ENCODE results near the gene ZCWPW2. TPM values are rescaled to one million over a fixed set of nuclear protein-coding genes. Genes with fewer than 3 reads are reported as not detected.

Gene ZCWPW2, protein sequence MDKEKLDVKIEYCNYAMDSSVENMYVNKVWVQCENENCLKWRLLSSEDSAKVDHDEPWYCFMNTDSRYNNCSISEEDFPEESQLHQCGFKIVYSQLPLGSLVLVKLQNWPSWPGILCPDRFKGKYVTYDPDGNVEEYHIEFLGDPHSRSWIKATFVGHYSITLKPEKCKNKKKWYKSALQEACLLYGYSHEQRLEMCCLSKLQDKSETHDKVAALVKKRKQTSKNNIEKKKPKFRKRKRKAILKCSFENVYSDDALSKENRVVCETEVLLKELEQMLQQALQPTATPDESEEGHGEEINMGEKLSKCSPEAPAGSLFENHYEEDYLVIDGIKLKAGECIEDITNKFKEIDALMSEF
- total RNA-seq (2013): 0.58 TPM
- polyA plus RNA-seq (under 1 TPM; 0.07 to 0.41 (median 0.35) TPM), polyA minus RNA-seq (0.24 TPM in 1 of 2 replicates, not detected in the other), total RNA-seq (2.1 to 11.1 (median 4.9) reads per million in 11 experiments)

DNA sequence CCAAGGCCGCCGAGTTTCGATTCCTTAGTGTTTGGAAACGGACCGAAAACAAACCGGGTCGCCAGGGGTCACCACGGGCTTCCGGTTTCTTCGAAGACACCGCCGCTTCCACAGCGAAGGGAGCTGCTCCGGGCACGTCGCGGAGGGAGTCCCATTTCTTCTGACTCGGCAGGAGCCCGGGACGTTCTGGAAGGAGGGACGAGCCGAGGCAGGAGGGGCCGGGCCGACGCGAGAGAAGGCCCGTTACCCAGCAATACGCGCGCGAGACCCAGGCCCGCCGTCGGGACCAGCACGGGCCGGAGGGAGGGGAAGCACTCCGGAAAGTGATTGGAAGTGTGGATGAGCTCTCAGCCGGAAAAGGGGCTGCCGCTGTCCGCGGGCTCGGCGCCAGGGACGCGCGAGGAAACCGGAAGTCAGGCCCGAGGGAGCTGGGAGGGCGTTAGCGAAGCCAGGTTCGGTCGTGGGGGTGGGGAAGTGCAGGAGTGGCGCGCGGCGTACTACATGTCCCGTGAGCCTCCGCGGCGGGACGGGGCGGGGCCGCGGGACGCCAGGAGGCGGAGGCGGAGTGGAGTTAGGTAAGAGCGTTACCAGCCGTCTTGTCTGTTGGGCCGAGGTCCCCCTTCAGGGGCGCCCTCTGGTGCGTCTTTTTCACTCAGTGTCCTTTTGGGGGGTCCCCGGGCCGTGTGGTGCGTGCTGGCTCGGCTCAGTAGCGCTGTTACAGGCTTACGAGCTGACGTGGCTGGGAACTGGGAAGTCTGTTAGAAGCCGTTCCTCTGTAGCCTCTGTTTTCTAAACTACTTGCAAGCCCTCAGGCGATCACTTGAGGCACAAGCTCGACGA, at the start of gene ZCWPW2, which contains the start of gene AZI2:
ZCWPW2 (plus strand) TSS at position 93 of the 840 bp plus-strand sequence. CDS start 64,348 bp downstream, outside the sequence.
AZI2 (minus strand) TSS at position 196 of the 840 bp plus-strand sequence. CDS start 8,207 bp downstream, outside the sequence.
- Mint-ChIP-seq H3K36me3 (peaks cover 28 to 32% of the 10 kb centered on the region in 2 donors), H3K27ac (peak within 1 kb of the TSS; percentile 98 to 100 (median 100)), H3K4me1 (peaks cover 36% of the 10 kb centered on the region), H3K27me3 (ENCODE audit: low read depth in 3 of 3) (peaks cover 0 to 2% (median 1%) of the 10 kb centered on the region in 3 donors), H3K9me3 (peaks cover 5 to 35% (median 23%) of the 10 kb centered on the region in 7 donors), H3K4me3 (peak within 1 kb of the TSS; percentile 89 to 94)
- peak within 1 kb of the TSS; percentile 80 for H3K4me2 ChIP-seq (replicated peaks; ENCODE audit: extremely low read depth, low read length, poor library complexity, severe bottlenecking)
- intact Hi-C loops (cut with micrococcal nuclease): loop anchor here in 1 of 2 donors (2.0 to 5.0 kb wide), 3 partner anchors 16 to 867 kb away; partner anchors contain the start of gene SLC4A7
- no peaks in the 10 kb centered on the region for H4K20me1 ChIP-seq (ENCODE audit: insufficient read depth, low read length)
- peak within 1 kb of the TSS; percentile 62 for H2AFZ ChIP-seq (ENCODE audit: insufficient read depth, low read depth, low read length, poor library complexity, severe bottlenecking)
- H3K79me2 ChIP-seq (ENCODE audit: insufficient read depth, low read length): peaks cover 69% of the 10 kb centered on the region
- peak; percentile 88 to 93 (median 92) for DNase-seq
- peak within 1 kb of the TSS; percentile 97 for H3K9ac ChIP-seq (ENCODE audit: insufficient read depth, low read length, poor library complexity, severe bottlenecking)
- TF ChIP-seq, protein P1, sequence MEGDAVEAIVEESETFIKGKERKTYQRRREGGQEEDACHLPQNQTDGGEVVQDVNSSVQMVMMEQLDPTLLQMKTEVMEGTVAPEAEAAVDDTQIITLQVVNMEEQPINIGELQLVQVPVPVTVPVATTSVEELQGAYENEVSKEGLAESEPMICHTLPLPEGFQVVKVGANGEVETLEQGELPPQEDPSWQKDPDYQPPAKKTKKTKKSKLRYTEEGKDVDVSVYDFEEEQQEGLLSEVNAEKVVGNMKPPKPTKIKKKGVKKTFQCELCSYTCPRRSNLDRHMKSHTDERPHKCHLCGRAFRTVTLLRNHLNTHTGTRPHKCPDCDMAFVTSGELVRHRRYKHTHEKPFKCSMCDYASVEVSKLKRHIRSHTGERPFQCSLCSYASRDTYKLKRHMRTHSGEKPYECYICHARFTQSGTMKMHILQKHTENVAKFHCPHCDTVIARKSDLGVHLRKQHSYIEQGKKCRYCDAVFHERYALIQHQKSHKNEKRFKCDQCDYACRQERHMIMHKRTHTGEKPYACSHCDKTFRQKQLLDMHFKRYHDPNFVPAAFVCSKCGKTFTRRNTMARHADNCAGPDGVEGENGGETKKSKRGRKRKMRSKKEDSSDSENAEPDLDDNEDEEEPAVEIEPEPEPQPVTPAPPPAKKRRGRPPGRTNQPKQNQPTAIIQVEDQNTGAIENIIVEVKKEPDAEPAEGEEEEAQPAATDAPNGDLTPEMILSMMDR (IDR thresholded peaks at IDR 0.05): no peak
- H3K4me1 ChIP-seq (ENCODE audit: control insufficient read depth in 1 of 2, insufficient read depth in 2 of 2, low read length in 2 of 2): peaks cover 29 to 51% of the 10 kb centered on the region in 2 donors
- H3K36me3 ChIP-seq (replicated peaks in 1 of 2; ENCODE audit: control insufficient read depth in 1 of 2, insufficient read depth in 2 of 2, low read length in 2 of 2): peaks cover 0 to 18% of the 10 kb centered on the region in 2 donors
- WGBS (ENCODE audit: insufficient coverage): under 1% methylated on average over 70 of the region's 83 CpGs
- no peaks in the 10 kb centered on the region for H3K27me3 ChIP-seq (ENCODE audit: control insufficient read depth in 2 of 2, insufficient read depth in 2 of 2, low read length in 2 of 2)
- H3K27ac ChIP-seq (ENCODE audit: low read depth in 1 of 2, low read length in 2 of 2): peak within 1 kb of the TSS; percentile 100
- H3K4me3 ChIP-seq (replicated peaks in 1 of 3; ENCODE audit: low read depth in 2 of 3, low read length in 3 of 3): peak within 1 kb of the TSS; percentile 86 to 99 (median 94)
- H3K9me3 ChIP-seq (replicated peaks in 1 of 2; ENCODE audit: control insufficient read depth in 1 of 2, insufficient read depth in 1 of 2, low read length in 2 of 2): peaks cover 5 to 25% of the 10 kb centered on the region in 2 donors

DNA sequence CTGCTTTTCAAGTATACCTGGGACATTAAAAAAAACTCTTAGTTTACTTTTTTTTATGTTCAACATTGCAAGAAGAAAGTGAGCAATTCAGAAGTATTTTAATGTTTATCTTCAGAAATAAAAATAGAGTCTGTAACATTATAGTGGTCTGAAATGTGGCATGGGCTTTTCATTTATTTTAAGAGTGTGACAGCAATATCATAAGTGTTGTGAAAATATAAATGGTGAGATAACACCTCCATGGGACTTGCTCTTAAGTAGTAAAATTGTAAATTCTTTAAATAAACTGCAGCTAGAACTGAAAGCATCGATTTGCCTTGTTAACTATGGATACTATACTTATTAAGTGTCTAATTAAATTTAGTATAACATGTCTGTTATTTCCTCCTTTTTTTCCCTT, 48.8 kb upstream of the ZCWPW2 start:
- peaks cover 0 to 19% of the 10 kb centered on the region in 2 donors for H3K36me3 ChIP-seq (replicated peaks in 1 of 2; ENCODE audit: control insufficient read depth in 1 of 2, insufficient read depth in 2 of 2, low read length in 2 of 2)
- no CpG with 5 or more reads among the region's 1 CpG for WGBS (ENCODE audit: insufficient coverage)
- H2AFZ ChIP-seq (ENCODE audit: insufficient read depth, low read depth, low read length, poor library complexity, severe bottlenecking): no peak overlapping the region
- Mint-ChIP-seq H3K4me1 (peaks cover 11% of the 10 kb centered on the region), H3K27ac (no peak overlapping the region), H3K9me3 (no peaks in the 10 kb centered on the region), H3K36me3 (peaks cover 9 to 13% of the 10 kb centered on the region in 2 donors), H3K4me3 (no peak overlapping the region), H3K27me3 (ENCODE audit: low read depth in 3 of 3) (no peaks in the 10 kb centered on the region)
- H4K20me1 ChIP-seq (ENCODE audit: insufficient read depth, low read length): no peaks in the 10 kb centered on the region
- peaks cover 8 to 9% of the 10 kb centered on the region in 2 donors for H3K4me1 ChIP-seq (ENCODE audit: control insufficient read depth in 1 of 2, insufficient read depth in 2 of 2, low read length in 2 of 2)
- no peaks in the 10 kb centered on the region for H3K27me3 ChIP-seq (ENCODE audit: control insufficient read depth in 2 of 2, insufficient read depth in 2 of 2, low read length in 2 of 2)
- TF ChIP-seq, protein P1 (IDR thresholded peaks at IDR 0.05): no peak
- no peaks in the 10 kb centered on the region for H3K9me3 ChIP-seq (replicated peaks in 1 of 2; ENCODE audit: control insufficient read depth in 1 of 2, insufficient read depth in 1 of 2, low read length in 2 of 2)
- H3K27ac ChIP-seq (ENCODE audit: low read depth in 1 of 2, low read length in 2 of 2): no peak overlapping the region
- intact Hi-C loops (cut with micrococcal nuclease): loop anchor here in 1 of 2 donors (10.0 kb wide), 1 partner anchor 45 kb away; no protein-coding TSS in a partner anchor
- H3K4me3 ChIP-seq (replicated peaks in 1 of 3; ENCODE audit: low read depth in 2 of 3, low read length in 3 of 3): no peak overlapping the region
- DNase-seq: no peak
- H3K4me2 ChIP-seq (replicated peaks; ENCODE audit: extremely low read depth, low read length, poor library complexity, severe bottlenecking): no peak overlapping the region
- H3K9ac ChIP-seq (ENCODE audit: insufficient read depth, low read length, poor library complexity, severe bottlenecking): no peak overlapping the region
- H3K79me2 ChIP-seq (ENCODE audit: insufficient read depth, low read length): no peaks in the 10 kb centered on the region

Data from CD14-positive monocyte (primary cell).